EL (cell line): ENCODE data around the gene RIC8B.

Source experiments
- DNase-seq: peaks from one replicate; pipeline ENCODE4 v3.0.0-alpha.2; 2016

RIC8B gene

GRCh38 chr12:106814714-106815113, 40.2 kb downstream of the RIC8B start:
- DNase-seq, result no peak

- DNase-seq, result no peak
Measured at GRCh38 chr12:106815741-106816140, 41.3 kb downstream of the RIC8B start.

- no peak for DNase-seq
Measured at GRCh38 chr12:106816231-106816630, 41.7 kb downstream of the RIC8B start.

- no peak for DNase-seq
Measured at GRCh38 chr12:106819991-106820390, 45.5 kb downstream of the RIC8B start.

GRCh38 chr12:106831699-106832098, 57.2 kb downstream of the RIC8B start:
- no peak for DNase-seq

- DNase-seq, result no peak
Measured at GRCh38 chr12:106837782-106838181, 63.3 kb downstream of the RIC8B start.

- DNase-seq, result no peak
Measured at GRCh38 chr12:106839333-106839732, 64.9 kb downstream of the RIC8B start.

- DNase-seq, result peak; percentile 57
Measured at GRCh38 chr12:106840243-106840642, 65.8 kb downstream of the RIC8B start.

GRCh38 chr12:106841510-106842302, 67.2 kb downstream of the RIC8B start:
- peak; percentile 49 for DNase-seq

GRCh38 chr12:106845902-106846301, 71.4 kb downstream of the RIC8B start:
- DNase-seq, result peak; percentile 51

GRCh38 chr12:106847861-106848260, 73.4 kb downstream of the RIC8B start:
- no peak for DNase-seq

GRCh38 chr12:106851306-106851705, 76.8 kb downstream of the RIC8B start:
- DNase-seq, result no peak

GRCh38 chr12:106854723-106855122, 80.2 kb downstream of the RIC8B start:
- DNase-seq, result no peak

GRCh38 chr12:106855221-106855758, 80.8 kb downstream of the RIC8B start:
- DNase-seq, result no peak

- peak; percentile 74 for DNase-seq
Measured at GRCh38 chr12:106861984-106862916, 87.8 kb downstream of the RIC8B start.

- DNase-seq, result no peak
Measured at GRCh38 chr12:106863189-106863588, 88.7 kb downstream of the RIC8B start.

GRCh38 chr12:106865683-106866082, 91.2 kb downstream of the RIC8B start:
- no peak for DNase-seq

- no peak for DNase-seq
Measured at GRCh38 chr12:106866426-106867080, 92.1 kb downstream of the RIC8B start.

- DNase-seq, result no peak
Measured at GRCh38 chr12:106867651-106868050, 93.2 kb downstream of the RIC8B start.

- DNase-seq, result no peak
Measured at GRCh38 chr12:106868982-106869700, 94.7 kb downstream of the RIC8B start.

- no peak for DNase-seq
Measured at GRCh38 chr12:106870116-106870515, 95.6 kb downstream of the RIC8B start.

GRCh38 chr12:106871477-106871876, 97.0 kb downstream of the RIC8B start:
- DNase-seq, result peak; percentile 60
